Measurements from ENCODE around the gene GLRA3.

- no peak for TF ChIP-seq CTCF (IDR thresholded peaks at IDR 0.05; ENCODE audit: poor library complexity, severe bottlenecking)
- TF ChIP-seq REST (IDR thresholded peaks at IDR 0.05; ENCODE audit: borderline replicate concordance): no peak
- no peak for TF ChIP-seq TAF1 (IDR thresholded peaks at IDR 0.05; ENCODE audit: low read depth)
- no peak for TF ChIP-seq EZH2 (IDR thresholded peaks at IDR 0.05; ENCODE audit: borderline replicate concordance, insufficient read depth, low read length, poor library complexity, severe bottlenecking)
- no peak for TF ChIP-seq EP300 (conservative IDR thresholded peaks at IDR 0.05; ENCODE audit: poor library complexity, severe bottlenecking)
Measured at GRCh38 chr4:174789657-174790056, 39.4 kb downstream of the GLRA3 start.
